HG03575 (cell line): ENCODE measurements around the gene UBAC2.

ENCODE experiments used
- ATAC-seq: cut with Tn5 transposase; IDR thresholded peaks from one replicate; pipeline ENCODE4 v1.9.1; 2021; ENCODE audit not compliant: unreplicated experiment, insufficient number of reproducible peaks, low FRiP score; ENCODE audit errors: extremely low read depth

UBAC2 gene

GRCh38 chr13:99357131-99357596 lies 156.5 kb downstream of the UBAC2 start:
- peak; percentile 27 for ATAC-seq

- ATAC-seq, result no peak
Measured at GRCh38 chr13:99357941-99358340, 157.3 kb downstream of the UBAC2 start.

- ATAC-seq, result no peak
Measured at GRCh38 chr13:99359528-99359927, 158.9 kb downstream of the UBAC2 start.

GRCh38 chr13:99360696-99361095 lies 160.0 kb downstream of the UBAC2 start:
- ATAC-seq, result no peak

- ATAC-seq, result no peak
Measured at GRCh38 chr13:99361197-99361596, 160.5 kb downstream of the UBAC2 start.

GRCh38 chr13:99362362-99362761 lies 161.7 kb downstream of the UBAC2 start:
- ATAC-seq, result no peak

GRCh38 chr13:99363391-99363790 lies 162.7 kb downstream of the UBAC2 start:
- ATAC-seq, result no peak

GRCh38 chr13:99363949-99364348 lies 163.3 kb downstream of the UBAC2 start:
- no peak for ATAC-seq

- no peak for ATAC-seq
Measured at GRCh38 chr13:99366075-99366987, 165.7 kb downstream of the UBAC2 start.

GRCh38 chr13:99367106-99367616 lies 166.5 kb downstream of the UBAC2 start:
- no peak for ATAC-seq

- ATAC-seq, result no peak
Measured at GRCh38 chr13:99367663-99368448, 167.2 kb downstream of the UBAC2 start.

- ATAC-seq, result no peak
Measured at GRCh38 chr13:99370481-99371275, 170.0 kb downstream of the UBAC2 start.

GRCh38 chr13:99371956-99372355 lies 171.3 kb downstream of the UBAC2 start:
- ATAC-seq, result no peak

- no peak for ATAC-seq
Measured at GRCh38 chr13:99373436-99373835, 172.8 kb downstream of the UBAC2 start.

- ATAC-seq, result no peak
Measured at GRCh38 chr13:99374169-99374991, 173.7 kb downstream of the UBAC2 start.

- peak; percentile 29 for ATAC-seq
Measured at GRCh38 chr13:99374994-99375737, 174.5 kb downstream of the UBAC2 start.

GRCh38 chr13:99375738-99376080 lies 175.1 kb downstream of the UBAC2 start:
- no peak for ATAC-seq

GRCh38 chr13:99376132-99376531 lies 175.5 kb downstream of the UBAC2 start:
- no peak for ATAC-seq
